ENCODE results near the gene MAPK7.
A peak's percentile ranks its signal among the peaks of the same experiment; 100 is the strongest.

Gene MAPK7

DNA sequence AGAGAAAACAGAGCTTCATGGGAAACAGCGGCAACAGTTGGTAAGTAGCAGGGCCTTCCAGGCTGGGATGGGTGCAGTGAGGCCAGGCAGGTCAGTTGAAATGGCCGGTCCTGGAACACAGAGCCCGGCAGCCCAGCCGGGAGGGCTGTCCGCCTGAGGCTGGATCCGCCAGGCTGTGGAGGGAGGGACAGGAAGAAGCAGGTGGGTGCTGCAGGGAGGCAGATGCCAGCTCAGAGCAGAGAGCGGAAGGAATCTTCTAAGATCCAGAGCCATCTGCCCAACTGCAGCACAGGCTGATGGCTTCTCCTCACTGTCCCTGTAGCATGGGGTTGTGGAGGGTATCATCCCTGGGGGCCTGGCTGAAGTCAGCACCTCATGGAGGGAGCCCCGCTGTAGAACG lies 33.3 kb downstream of the MAPK7 start:
- DNase-seq (ENCODE audit: low read depth): no peak
- H3K4me3 ChIP-seq (replicated peaks; ENCODE audit: low read depth, low read length): peak overlapping the region; percentile 10
- no peak for TF ChIP-seq CTCF (IDR thresholded peaks at IDR 0.05; ENCODE audit: low read length, missing control alignments)

DNA sequence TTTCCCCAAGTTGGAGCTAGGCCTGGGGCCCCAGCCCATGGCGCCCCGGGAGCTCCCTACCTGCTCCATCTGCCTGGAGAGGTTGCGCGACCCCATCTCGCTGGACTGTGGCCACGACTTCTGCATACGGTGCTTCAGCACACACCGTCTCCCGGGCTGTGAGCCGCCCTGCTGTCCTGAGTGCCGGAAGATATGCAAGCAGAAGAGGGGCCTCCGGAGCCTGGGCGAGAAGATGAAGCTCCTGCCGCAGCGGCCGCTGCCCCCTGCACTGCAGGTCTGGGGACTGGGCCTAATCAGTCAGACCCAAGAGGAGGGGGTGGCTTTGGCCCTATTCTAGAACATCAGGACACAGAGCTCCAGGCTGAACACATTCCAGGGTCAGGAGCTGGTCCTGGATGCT lies 34.2 kb downstream of the MAPK7 start:
- no peak overlapping the region for H3K4me3 ChIP-seq (replicated peaks; ENCODE audit: low read depth, low read length)
- no peak for TF ChIP-seq CTCF (IDR thresholded peaks at IDR 0.05; ENCODE audit: low read length, missing control alignments)
- DNase-seq (ENCODE audit: low read depth): no peak

DNA sequence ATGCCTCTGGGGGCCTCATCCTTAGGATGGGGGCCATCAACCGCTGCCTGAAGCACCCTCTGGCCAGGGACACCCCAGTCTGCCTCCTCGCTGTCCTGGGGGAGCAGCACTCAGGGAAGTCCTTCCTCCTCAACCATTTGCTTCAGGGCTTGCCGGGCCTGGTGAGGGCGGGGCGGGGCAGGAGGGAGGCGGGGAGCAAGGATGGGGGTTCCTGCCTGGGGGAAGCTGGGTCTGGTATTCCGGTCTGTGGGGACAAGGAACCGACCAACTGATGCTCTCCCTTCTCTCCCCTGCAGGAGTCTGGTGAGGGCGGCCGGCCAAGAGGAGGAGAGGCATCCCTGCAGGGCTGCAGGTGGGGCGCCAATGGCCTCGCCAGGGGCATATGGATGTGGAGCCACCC lies 34.7 kb downstream of the MAPK7 start:
- TF ChIP-seq CTCF (IDR thresholded peaks at IDR 0.05; ENCODE audit: low read length, missing control alignments): no peak
- DNase-seq (ENCODE audit: low read depth): no peak

GRCh38 chr17:19413761-19414160 lies 35.5 kb downstream of the MAPK7 start:
- no peak for DNase-seq (ENCODE audit: low read depth)
- no peak for TF ChIP-seq CTCF (IDR thresholded peaks at IDR 0.05; ENCODE audit: low read length, missing control alignments)
- no peak overlapping the region for H3K4me3 ChIP-seq (replicated peaks; ENCODE audit: low read depth, low read length)

More for the DNA sequence above, 34.7 kb downstream of the MAPK7 start:
- no peak overlapping the region for H3K4me3 ChIP-seq (replicated peaks; ENCODE audit: low read depth, low read length)

DNA sequence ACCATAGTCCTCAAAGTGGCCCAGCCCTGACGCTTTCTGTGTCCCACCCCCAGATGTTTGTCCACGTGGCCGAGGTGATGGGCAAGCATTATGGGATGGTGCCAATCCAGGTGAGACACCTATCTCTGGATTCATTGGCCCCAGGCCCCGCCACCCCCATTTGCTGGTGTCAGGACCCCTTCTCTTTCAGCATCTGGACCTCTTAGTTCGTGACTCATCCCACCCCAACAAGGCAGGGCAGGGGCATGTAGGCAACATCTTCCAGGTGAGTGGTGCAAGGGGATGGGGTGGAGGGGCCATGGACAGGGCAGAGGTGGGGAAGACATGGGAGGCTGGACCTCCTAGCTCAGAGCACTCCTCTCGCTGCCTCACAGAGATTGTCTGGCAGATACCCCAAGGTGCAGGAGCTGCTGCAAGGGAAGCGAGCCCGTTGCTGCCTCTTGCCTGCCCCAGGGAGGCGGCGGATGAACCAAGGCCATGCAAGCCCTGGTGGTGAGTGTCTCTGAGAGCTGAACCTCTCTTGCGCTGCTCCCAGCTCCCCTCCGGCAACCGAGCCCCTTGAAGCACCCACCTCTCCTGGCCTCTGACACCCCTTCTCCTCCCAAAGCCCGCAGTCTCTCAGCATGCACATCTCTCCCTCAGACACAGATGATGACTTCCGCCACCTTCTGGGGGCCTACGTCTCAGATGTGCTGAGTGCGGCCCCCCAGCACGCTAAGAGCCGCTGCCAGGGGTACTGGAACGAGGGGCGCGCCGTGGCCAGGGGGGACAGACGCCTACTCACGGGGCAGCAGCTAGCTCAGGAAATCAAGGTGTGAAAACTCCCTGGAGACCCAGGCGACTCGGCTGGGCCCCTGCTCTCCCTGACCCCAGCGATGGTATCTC lies 36.3 kb downstream of the MAPK7 start:
- H3K4me3 ChIP-seq (replicated peaks; ENCODE audit: low read depth, low read length): no peak overlapping the region
- no peak for TF ChIP-seq CTCF (IDR thresholded peaks at IDR 0.05; ENCODE audit: low read length, missing control alignments)
- DNase-seq (ENCODE audit: low read depth): no peak

DNA sequence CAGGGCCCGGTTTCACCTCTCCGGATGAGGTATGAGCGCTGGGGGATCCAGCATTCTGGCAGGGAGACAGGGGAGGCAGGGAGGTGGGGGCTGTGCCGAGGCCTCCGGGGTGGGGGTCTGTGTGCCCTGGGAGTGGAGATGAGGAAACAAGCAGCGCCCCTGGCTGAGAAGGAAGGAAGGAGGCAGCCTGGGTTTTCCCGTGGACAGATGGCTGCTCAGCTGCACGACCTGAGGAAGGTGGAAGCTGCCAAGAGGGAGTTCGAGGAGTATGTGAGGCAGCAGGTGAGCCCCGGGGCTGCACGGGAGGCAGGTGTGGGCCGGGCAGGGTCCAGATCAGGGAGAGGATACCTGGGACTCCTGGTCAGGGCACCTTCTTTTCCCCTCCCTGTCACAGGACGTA lies 37.0 kb downstream of the MAPK7 start:
- no peak overlapping the region for H3K4me3 ChIP-seq (replicated peaks; ENCODE audit: low read depth, low read length)
- no peak for TF ChIP-seq CTCF (IDR thresholded peaks at IDR 0.05; ENCODE audit: low read length, missing control alignments)
- no peak for DNase-seq (ENCODE audit: low read depth)
